Lower leg skin (tissue), 3 donors: ENCODE data around the gene MAGI2.

ENCODE experiments used
- POLR2A ChIP-seq, 2 donors: fragments of 450-650 bp; IDR thresholded peaks; one replicate each; pipeline ENCODE4 v1.6.1; 2016 to 2017; ENCODE audit warnings: antibody characterized with exemption in 2 of 2, mild to moderate bottlenecking in 1 of 2, moderate library complexity in 1 of 2
- TF ChIP-seq, protein P1 (sequence below), 3 donors: fragments of 450-650 bp; IDR thresholded peaks; one replicate each; pipeline ENCODE4 v1.5.1; 2016; ENCODE audit warnings: antibody characterized with exemption in 3 of 3, mild to moderate bottlenecking in 3 of 3, moderate library complexity in 2 of 3

DNA sequence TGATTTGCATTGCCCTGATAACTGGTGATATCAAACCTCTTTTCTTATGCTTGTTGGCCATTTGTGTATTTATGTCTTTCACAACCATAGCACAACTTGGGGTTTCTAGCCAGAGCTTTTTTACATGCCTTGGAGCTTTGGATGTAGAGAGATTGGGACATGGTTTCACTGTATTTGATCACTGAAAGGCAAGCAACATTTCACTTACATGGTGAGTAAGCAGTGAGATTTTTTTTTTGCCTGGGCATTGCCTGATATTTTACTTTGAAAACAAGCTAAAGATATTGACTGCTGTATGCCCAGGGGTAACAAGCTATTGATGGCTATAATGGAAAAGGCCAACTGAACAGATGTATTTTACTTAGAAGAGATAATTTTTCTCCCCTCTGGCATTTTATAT is 1395.9 kb downstream of the MAGI2 start:
- TF ChIP-seq, protein P1, sequence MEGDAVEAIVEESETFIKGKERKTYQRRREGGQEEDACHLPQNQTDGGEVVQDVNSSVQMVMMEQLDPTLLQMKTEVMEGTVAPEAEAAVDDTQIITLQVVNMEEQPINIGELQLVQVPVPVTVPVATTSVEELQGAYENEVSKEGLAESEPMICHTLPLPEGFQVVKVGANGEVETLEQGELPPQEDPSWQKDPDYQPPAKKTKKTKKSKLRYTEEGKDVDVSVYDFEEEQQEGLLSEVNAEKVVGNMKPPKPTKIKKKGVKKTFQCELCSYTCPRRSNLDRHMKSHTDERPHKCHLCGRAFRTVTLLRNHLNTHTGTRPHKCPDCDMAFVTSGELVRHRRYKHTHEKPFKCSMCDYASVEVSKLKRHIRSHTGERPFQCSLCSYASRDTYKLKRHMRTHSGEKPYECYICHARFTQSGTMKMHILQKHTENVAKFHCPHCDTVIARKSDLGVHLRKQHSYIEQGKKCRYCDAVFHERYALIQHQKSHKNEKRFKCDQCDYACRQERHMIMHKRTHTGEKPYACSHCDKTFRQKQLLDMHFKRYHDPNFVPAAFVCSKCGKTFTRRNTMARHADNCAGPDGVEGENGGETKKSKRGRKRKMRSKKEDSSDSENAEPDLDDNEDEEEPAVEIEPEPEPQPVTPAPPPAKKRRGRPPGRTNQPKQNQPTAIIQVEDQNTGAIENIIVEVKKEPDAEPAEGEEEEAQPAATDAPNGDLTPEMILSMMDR (IDR thresholded peaks at IDR 0.05): no peak
- no peak for TF ChIP-seq POLR2A (IDR thresholded peaks at IDR 0.05)
